Measurements from ENCODE around the gene BMS1.
"Not testable (repeated sequence)": the region's sequence is repeated elsewhere in the genome, so short reads cannot be mapped to it uniquely, and the experiment has no call there.

Gene BMS1

GRCh38 chr10:42844810-42845209 lies 62.2 kb downstream of the BMS1 start:
- not testable (repeated sequence) for H3K4me3 ChIP-seq (ENCODE audit: low read length); DNase-seq (ENCODE audit: low read depth, low spot score)

DNA sequence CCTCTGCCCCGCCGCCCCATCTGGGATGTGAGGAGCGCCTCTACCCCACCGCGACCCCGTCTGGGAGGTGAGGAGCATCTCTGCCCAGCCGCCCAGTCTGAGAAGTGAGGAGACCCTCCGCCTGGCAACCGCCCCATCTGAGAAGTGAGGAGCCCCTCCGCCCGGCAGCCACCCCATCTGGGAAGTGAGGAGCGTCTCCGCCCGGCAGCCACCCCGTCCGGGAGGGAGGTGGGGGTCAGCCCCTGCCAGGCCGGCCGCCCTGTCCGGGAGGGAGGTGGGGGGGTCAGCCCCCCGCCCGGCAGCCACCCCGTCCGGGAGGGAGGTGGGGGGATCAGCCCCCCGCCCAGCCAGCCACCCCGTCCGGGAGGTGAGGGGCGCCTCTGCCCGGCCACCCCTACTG lies 64.7 kb downstream of the BMS1 start:
- not testable (repeated sequence) for DNase-seq (ENCODE audit: low read depth, low spot score); H3K4me3 ChIP-seq (ENCODE audit: low read length)

GRCh38 chr10:42850931-42851330 lies 68.3 kb downstream of the BMS1 start:
- H3K4me3 ChIP-seq (ENCODE audit: low read length): no peak overlapping the region
- DNase-seq (ENCODE audit: low read depth, low spot score): no peak

GRCh38 chr10:42859256-42859655 lies 76.7 kb downstream of the BMS1 start:
- DNase-seq (ENCODE audit: low read depth, low spot score): no peak
- no peak overlapping the region for H3K4me3 ChIP-seq (ENCODE audit: low read length)

DNA sequence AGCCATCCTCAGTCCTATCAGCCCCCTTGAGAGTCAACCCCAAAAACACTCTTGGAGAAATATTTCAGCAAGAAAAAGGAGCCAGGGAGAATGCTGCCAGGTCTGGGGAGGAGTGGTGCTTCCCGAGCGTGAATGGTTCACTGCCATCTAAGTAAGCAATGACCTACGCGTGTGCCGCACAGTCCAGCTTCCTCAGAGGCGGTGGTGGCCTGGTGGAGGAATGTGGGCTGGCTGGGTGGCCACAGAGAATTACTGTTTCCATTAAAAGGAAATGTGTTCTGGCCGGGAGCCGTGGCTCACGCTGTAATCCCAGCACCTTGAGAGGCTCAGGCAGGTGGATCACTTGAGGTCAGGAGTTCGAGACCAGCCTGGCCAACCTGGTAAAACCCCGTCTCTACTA lies 77.4 kb downstream of the BMS1 start:
- not testable (repeated sequence) for H3K4me3 ChIP-seq (ENCODE audit: low read length); DNase-seq (ENCODE audit: low read depth, low spot score)

GRCh38 chr10:42862801-42863200 lies 80.2 kb downstream of the BMS1 start:
- not testable (repeated sequence) for DNase-seq (ENCODE audit: low read depth, low spot score)

DNA sequence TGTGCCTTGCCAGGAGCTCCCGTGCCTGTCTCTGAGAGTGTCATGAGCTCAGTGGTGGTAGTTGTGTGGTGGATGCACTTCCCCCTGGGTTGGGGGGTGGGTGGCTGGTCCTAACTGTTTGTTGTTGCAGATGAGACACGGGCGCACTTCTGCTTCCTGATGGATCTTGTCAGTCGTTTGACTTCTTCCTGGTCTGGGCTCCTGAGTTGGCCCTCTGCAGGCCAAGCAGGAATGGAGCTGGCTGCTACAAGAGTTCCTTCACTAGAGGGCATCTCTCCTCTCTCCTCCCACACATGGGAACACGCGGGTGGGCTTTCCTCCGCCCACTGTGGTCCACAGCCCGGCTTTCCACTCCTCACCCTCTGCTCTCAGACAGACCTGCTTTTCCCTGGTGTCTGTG lies 82.0 kb downstream of the BMS1 start:
- no peak overlapping the region for H3K4me3 ChIP-seq (ENCODE audit: low read length)
- DNase-seq (ENCODE audit: low read depth, low spot score): no peak

More at GRCh38 chr10:42862801-42863200, 80.2 kb downstream of the BMS1 start:
- not testable (repeated sequence) for H3K4me3 ChIP-seq (ENCODE audit: low read length)

DNA sequence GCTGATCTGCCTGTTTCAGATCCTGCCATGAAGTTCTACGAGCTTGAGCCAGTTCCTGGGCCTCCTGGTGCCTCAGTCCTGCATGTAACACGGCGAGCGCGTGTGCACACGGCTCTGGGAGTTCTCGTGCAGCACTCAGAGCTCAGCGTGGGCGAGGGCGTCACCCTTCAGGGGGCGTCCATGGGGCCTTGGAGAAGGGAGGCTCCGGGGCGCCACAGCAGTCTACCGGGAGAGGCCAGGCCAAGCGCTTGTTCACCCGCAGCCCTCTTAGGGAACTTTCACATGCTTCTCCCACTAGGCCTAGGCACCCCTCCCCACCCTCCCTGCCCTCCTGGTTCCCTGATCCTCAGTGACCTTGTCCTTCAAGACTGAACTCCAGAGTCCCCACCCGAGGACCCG lies 83.1 kb downstream of the BMS1 start:
- H3K4me3 ChIP-seq (ENCODE audit: low read length): no peak overlapping the region
- DNase-seq (ENCODE audit: low read depth, low spot score): no peak

DNA sequence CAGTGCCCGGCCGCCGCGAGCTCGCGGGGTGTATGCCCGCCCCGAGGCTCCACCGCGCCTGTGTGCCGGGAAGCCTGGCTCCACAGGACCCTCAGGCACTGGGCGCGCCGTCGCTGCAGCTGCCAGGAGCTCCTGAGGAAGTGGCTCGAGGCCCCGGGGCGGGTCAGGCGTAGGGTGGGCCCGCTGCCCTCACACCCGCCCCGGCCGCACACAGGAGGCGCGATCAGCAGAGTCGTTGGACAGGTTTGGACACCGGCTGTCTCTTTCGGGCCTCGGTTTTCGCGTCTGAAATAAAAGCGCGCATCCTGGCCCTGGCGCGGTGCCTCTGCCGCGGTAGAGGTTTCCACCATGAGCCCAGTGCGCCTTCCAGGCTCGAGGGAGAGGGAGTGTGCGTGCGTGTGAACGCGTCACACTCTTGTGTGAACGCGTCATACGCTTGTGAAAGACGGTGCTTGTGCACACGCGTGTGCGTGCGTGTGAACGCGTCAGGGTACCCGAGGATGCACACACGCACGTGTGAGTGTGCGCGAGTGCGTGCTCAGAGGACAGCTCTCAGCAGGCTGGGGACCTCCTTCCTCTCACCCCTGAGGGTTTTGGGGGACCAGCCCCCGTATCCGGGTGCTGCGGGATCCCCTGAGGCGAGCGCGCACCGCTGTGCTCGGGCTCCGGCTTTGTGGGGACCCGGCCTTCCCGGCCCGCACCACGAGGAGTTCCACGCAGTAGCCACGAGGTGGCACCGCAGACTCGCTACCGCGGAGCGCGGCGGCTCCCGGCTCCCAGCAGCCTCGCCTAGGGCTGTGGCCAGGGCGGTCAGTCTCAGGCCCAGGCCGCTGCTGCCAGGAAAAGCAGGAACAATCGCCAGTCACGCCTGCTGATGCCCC lies 83.8 kb downstream of the BMS1 start:
- no peak overlapping the region for H3K4me3 ChIP-seq (ENCODE audit: low read length)
- DNase-seq (ENCODE audit: low read depth, low spot score): no peak

DNA sequence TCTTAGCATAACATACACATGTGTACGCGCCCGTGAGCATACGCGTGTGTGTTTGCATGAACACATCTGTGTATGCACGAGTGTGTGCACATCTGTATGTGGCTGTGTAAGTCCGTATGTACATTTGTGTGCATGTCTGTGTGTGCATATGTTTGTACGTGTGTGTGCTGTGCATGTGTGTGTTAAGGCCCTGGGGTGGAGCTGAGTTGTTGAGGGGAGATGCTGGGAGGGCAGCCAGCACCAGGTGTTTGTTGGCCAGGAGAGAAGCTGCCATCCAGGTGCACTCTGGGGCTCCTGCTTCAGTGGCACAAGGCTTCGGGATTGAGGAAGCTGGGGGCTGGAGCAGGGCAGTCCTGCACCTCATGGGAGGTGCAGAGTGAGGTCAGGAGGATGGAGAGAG lies 85.0 kb downstream of the BMS1 start:
- no peak overlapping the region for H3K4me3 ChIP-seq (ENCODE audit: low read length)
- no peak for DNase-seq (ENCODE audit: low read depth, low spot score)

DNA sequence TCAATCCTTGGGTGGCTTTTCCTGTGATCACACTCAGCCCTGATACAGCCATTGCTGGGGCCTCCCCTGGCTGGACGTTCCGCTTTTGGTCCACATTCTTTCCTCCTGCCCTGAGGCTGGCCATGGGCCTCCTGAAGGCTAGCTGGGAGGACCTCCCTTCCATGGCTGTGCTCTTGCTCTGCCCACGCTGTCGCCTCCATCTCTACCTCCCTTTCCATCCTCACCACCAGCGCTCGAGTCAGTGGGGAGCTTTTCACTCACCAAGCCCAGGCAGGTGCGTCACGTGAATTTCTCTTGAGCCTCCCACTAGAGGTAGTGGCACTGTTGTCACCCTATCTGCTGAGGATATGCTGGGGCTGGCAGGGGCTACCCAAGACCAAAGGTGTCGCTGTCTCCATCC lies 85.9 kb downstream of the BMS1 start:
- no peak for DNase-seq (ENCODE audit: low read depth, low spot score)
- H3K4me3 ChIP-seq (ENCODE audit: low read length): no peak overlapping the region

DNA sequence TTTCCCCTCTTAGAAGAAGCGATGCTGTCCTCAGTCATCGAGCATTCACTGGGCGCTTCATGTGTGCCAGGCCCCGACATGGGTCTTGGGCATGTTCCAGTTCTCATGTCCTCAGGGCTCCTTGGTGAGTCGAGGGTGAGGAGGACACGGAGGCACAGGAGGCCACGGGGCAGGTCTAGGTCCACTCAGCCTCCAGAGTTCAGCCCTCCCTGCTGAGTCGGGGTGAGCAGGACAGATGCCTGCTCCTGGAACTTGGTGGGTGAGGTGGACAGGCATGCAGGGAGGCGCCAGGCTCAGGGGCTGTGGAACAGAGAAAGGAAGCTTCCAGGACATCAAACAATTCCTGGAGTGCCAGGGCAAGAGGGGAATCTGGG lies 87.4 kb downstream of the BMS1 start:
- H3K4me3 ChIP-seq (ENCODE audit: low read length): no peak overlapping the region
- DNase-seq (ENCODE audit: low read depth, low spot score): no peak

DNA sequence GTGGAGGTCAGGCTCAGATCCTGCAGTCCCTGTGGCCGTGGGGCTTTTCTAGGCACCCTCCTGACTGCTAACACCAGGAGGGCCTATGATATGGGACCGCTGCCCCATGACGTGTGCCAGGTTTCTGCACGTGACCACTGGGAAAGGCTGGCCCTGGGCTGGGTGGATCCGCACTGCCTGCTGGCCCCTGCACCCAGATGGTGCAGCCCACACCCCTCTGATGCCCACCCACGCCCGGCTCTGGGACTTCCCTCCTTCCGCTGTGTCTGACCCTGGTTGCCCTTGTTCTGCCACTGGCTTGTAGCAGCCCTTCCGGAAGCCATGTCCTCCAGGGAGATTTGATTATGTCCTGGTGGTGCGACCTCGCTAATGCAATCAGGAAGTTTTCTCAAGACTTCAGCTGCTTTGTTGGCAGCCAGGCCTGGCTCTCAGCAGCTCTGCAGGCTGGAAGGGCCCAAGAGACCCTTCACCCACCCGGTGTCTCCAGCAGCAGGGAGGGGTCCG lies 88.6 kb downstream of the BMS1 start:
- not testable (repeated sequence) for DNase-seq (ENCODE audit: low read depth, low spot score); H3K4me3 ChIP-seq (ENCODE audit: low read length)

GRCh38 chr10:42871823-42872222 lies 89.2 kb downstream of the BMS1 start:
- DNase-seq (ENCODE audit: low read depth, low spot score): no peak

GRCh38 chr10:42872865-42873435 lies 90.4 kb downstream of the BMS1 start:
- no peak overlapping the region for H3K4me3 ChIP-seq (ENCODE audit: low read length)
- DNase-seq (ENCODE audit: low read depth, low spot score): no peak

More at GRCh38 chr10:42871823-42872222, 89.2 kb downstream of the BMS1 start:
- H3K4me3 ChIP-seq (ENCODE audit: low read length): no peak overlapping the region

GRCh38 chr10:42874713-42875387 lies 92.3 kb downstream of the BMS1 start:
- no peak overlapping the region for H3K4me3 ChIP-seq (ENCODE audit: low read length)
- DNase-seq (ENCODE audit: low read depth, low spot score): no peak

DNA sequence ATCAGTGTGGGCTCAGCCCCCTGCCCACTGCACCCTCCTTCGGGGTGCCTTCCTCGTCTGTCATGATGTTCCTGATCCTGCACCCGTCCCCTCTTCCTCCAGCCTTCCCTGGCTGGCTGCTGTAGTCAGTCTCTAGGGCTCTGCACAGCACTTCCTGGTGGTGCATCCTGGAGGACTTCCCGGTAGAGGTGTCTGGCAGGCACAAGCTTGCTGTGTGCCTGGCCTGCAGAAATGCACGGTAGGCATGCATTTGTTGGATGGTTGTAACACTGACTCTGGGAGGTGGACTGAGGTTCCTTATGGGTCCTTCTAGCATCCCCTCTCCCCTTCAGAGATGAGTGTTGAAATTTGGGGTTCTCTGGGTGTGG lies 92.8 kb downstream of the BMS1 start:
- DNase-seq (ENCODE audit: low read depth, low spot score): no peak
- no peak overlapping the region for H3K4me3 ChIP-seq (ENCODE audit: low read length)

DNA sequence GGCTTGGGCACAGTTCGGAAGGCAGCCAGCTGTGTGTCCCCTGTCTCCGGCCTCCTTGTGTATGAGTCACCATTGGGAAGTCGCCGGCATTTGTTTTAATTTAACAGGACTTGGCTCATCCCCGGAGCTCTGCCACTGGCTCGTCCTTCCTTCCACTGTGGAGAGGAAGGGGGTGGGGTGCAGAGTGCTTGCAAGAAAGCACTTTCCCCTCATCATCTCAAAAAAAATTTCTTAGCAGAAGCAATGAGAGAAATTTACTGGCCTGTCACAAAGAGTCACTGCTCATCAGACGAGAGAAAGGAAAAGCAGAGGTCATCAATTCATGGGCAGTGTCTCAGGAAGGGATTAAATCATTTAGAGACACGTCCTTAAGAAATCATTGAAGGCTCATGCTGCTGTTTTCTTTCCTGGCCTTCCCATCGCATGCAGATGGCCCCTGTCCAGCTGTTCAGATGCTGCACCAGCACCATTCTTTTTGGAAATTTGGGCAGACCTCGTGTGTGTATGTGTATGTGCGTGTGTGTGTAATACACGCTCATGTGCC lies 93.3 kb downstream of the BMS1 start:
- no peak overlapping the region for H3K4me3 ChIP-seq (ENCODE audit: low read length)
- no peak for DNase-seq (ENCODE audit: low read depth, low spot score)

- H3K4me3 ChIP-seq (ENCODE audit: low read length): no peak overlapping the region
- no peak for DNase-seq (ENCODE audit: low read depth, low spot score)
Observed at GRCh38 chr10:42876476-42876875, 93.9 kb downstream of the BMS1 start.

DNA sequence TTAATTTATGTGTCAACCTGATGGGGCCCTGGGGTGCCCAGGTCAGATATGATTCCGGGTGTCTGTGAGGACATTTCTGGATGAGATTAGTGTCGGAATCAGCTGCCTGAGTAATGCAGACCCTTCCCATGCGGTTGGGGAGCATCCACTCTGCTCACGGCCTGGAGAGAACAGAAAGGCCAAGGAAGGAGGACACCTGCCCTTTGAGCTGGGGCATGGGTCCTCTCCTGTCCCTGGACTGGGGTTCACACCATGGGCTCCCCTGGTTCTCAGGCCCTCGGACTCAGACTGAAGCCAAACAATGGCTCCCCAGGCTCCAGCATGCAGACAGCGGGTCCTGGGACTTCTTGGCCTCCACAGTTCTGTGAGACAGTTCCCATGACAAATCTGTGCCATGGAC lies 94.3 kb downstream of the BMS1 start:
- H3K4me3 ChIP-seq (ENCODE audit: low read length): no peak overlapping the region
- DNase-seq (ENCODE audit: low read depth, low spot score): no peak

Measured in Jurkat, Clone E6-1 (cell line).